Colonic mucosa (tissue), 4 donors: ENCODE results near the gene ZFAND3. TPM values are rescaled to one million over a fixed set of nuclear protein-coding genes. Genes with fewer than 3 reads are reported as not detected.

ENCODE experiments used
- DNase-seq: peaks from one replicate; pipeline ENCODE4 v3.0.0-alpha.2; 2020
- H3K27ac ChIP-seq: fragments of 200-600 bp; one replicate; pipeline ENCODE4 v1.8.0; 2021
- H3K27me3 ChIP-seq: fragments of 200-600 bp; one replicate; pipeline ENCODE4 v1.8.0; 2021
- H3K36me3 ChIP-seq: fragments of 200-600 bp; one replicate; pipeline ENCODE4 v1.8.0; 2021
- H3K4me1 ChIP-seq: fragments of 200-600 bp; one replicate; pipeline ENCODE4 v1.8.0; 2021; ENCODE audit warnings: mild to moderate bottlenecking
- H3K4me3 ChIP-seq: fragments of 200-600 bp; one replicate; pipeline ENCODE4 v1.8.0; 2021
- H3K9ac ChIP-seq, 2 donors: one replicate each; pipeline ENCODE4 v1.7.0; 2013; ENCODE audit warnings: control low read depth in 2 of 2, low read depth in 2 of 2, low read length in 2 of 2
- H3K9me3 ChIP-seq: fragments of 200-600 bp; one replicate; pipeline ENCODE4 v1.8.0; 2021
- intact Hi-C: fragments of 100-400 bp; cut with DNase I; formaldehyde crosslinking; loops from one replicate; pipeline ENCODE4 v1.14.1; 2022
- total RNA-seq, 2 donors: library from RNA; stranded (reverse); fragmentation: NEBNext Ultra II Directional in 1 of 2; extraction: Animal tissue kit (Norgen Biotek cat#: 25700) in 1 of 2; gene quantifications; one replicate each; pipeline ENCODE4 v1.2.1, GENCODE V29; 2021
- TF ChIP-seq, protein P1 (sequence below): fragments of 200-600 bp; IDR thresholded peaks from one replicate; pipeline ENCODE4 v1.8.0; 2022; ENCODE audit warnings: antibody characterized with exemption, mild to moderate bottlenecking
- donor health status: healthy.
- donor health status: DM: no; HTN: no; CAD: no.
- donor health status: DM: no; HTN: no; CAD: no.

Gene ZFAND3
- total RNA-seq: 10 to 100 TPM; 42.0 to 96.8 TPM

DNA sequence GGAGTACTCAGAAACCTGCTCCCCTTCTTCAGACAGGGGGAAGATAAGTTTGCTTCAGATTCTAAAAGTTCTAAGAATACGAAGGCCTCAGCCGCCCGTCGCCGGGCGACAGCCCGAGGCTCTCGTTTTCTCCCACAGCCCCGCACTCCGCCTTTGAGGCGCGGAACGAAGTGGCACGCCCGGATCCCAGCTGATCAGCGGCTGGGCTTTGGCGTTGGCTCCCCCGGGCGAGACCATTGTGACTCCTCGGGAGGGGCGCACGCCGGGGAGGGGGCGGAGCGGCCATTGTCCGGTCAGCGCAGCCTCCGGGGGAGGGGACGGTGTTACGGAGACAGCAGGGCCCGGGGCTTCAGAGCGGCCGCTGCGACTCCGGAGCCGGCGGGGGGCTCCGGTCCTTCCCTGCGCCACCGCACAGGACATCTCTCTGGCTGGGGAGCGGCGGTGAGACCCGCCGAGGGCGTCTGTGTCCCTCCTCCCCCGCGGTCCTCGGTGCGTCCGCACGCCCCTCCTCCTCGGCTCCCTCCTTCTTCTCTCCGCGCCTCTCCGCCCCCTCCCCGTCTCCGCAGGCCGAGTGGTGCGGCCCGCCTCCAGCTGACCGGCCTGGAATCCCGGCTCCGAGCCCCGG lies at the start of gene ZFAND3:
Gene ZFAND3, plus strand, starts transcription at position 551 of the 625 bp plus-strand sequence. CDS start 219 bp downstream, outside the sequence.
- intact Hi-C loops: no loop called here
- Histone ChIP-seq H3K36me3 (no peaks in the 10 kb centered on the region), H3K9me3 (no peaks in the 10 kb centered on the region), H3K4me1 (peaks cover 4% of the 10 kb centered on the region), H3K27me3 (no peaks in the 10 kb centered on the region), H3K9ac (peak within 1 kb of the TSS; percentile 75 to 93), H3K27ac (peak within 1 kb of the TSS; percentile 92), H3K4me3 (peak within 1 kb of the TSS; percentile 65)
- TF ChIP-seq, protein P1, sequence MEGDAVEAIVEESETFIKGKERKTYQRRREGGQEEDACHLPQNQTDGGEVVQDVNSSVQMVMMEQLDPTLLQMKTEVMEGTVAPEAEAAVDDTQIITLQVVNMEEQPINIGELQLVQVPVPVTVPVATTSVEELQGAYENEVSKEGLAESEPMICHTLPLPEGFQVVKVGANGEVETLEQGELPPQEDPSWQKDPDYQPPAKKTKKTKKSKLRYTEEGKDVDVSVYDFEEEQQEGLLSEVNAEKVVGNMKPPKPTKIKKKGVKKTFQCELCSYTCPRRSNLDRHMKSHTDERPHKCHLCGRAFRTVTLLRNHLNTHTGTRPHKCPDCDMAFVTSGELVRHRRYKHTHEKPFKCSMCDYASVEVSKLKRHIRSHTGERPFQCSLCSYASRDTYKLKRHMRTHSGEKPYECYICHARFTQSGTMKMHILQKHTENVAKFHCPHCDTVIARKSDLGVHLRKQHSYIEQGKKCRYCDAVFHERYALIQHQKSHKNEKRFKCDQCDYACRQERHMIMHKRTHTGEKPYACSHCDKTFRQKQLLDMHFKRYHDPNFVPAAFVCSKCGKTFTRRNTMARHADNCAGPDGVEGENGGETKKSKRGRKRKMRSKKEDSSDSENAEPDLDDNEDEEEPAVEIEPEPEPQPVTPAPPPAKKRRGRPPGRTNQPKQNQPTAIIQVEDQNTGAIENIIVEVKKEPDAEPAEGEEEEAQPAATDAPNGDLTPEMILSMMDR: no peak
- peak; percentile 97 for DNase-seq

DNA sequence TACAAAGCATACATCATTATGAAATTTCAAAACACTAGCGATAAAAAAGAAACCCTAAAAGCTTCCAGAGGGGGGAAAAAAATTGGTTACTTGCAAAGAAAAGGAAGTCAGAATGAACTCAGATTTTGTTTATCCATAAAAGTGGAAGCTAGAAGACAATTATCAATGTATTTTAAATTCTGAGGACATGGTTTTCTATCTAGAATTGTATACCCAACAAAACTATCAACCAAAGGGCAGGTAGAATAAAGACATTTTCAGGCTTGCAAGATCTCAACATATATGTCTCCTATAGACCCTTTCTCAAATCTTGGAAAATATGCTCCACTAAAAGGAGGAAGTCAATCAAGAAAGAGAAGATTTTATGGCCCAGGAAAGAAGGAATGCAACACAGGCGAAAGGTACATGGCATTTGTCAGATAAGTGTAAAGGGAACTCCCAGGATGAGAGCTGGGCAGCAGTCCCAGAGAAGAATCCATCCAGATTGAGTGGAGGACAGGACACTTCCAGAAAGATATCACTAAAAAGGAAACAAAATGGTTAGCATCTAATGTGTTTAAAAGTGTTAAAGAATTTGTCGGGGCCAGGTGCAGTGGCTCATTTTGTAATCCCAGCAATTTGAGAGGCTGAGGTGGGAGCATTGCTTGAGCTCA lies 45.4 kb upstream of the ZFAND3 start:
- intact Hi-C loops: loop anchor here (10.0 kb wide), 1 partner anchor 721 kb away; no protein-coding TSS in a partner anchor
- H3K27ac ChIP-seq: no peak overlapping the region
- H3K9me3 ChIP-seq: no peaks in the 10 kb centered on the region
- H3K36me3 ChIP-seq: no peaks in the 10 kb centered on the region
- DNase-seq: no peak
- H3K4me1 ChIP-seq: no peaks in the 10 kb centered on the region
- no peak overlapping the region for H3K4me3 ChIP-seq
- H3K9ac ChIP-seq: no peak overlapping the region
- TF ChIP-seq, protein P1: no peak
- H3K27me3 ChIP-seq: no peaks in the 10 kb centered on the region

DNA sequence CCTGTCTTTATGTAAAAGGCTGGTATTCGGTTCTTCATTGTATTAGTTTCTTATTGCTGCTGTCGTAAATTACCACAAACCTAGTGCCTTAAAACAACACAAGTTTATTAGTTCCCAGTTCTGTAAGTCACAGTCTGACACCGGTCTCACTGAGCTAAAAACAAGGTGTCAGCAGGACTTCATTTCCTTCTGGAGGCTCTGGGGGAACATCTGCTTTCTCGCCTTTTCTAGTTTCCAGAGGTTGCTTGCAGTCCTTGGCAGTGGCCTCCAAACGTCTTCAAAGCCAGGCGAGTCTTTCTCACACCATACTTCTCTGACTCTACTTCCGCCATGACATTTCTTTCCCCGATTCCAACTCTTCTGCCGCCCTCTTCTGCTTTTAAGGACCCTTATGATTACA lies 43.0 kb upstream of the ZFAND3 start:
- Histone ChIP-seq H3K27ac (no peak overlapping the region), H3K36me3 (no peaks in the 10 kb centered on the region), H3K4me1 (no peaks in the 10 kb centered on the region), H3K4me3 (no peak overlapping the region), H3K27me3 (no peaks in the 10 kb centered on the region), H3K9me3 (no peaks in the 10 kb centered on the region), H3K9ac (no peak overlapping the region)
- intact Hi-C loops: loop anchor here (10.0 kb wide), 1 partner anchor 718 kb away; no protein-coding TSS in a partner anchor
- TF ChIP-seq, protein P1: no peak
- no peak for DNase-seq

GRCh38 chr6:37777272-37777834 lies 42.2 kb upstream of the ZFAND3 start:
- no peaks in the 10 kb centered on the region for H3K9me3 ChIP-seq
- H3K9ac ChIP-seq: no peak overlapping the region
- TF ChIP-seq, protein P1: no peak
- H3K4me3 ChIP-seq: no peak overlapping the region
- no peaks in the 10 kb centered on the region for H3K4me1 ChIP-seq
- intact Hi-C loops: loop anchor here (10.0 kb wide), 1 partner anchor 717 kb away; no protein-coding TSS in a partner anchor
- no peaks in the 10 kb centered on the region for H3K36me3 ChIP-seq
- H3K27ac ChIP-seq: no peak overlapping the region
- no peaks in the 10 kb centered on the region for H3K27me3 ChIP-seq
- no peak for DNase-seq

GRCh38 chr6:37779111-37779800 lies 40.3 kb upstream of the ZFAND3 start:
- intact Hi-C loops: loop anchor here (10.0 kb wide), 1 partner anchor 716 kb away; no protein-coding TSS in a partner anchor
- no peak overlapping the region for H3K27ac ChIP-seq

More at GRCh38 chr6:37779111-37779800, 40.3 kb upstream of the ZFAND3 start:
- H3K4me1 ChIP-seq: peaks cover under 1% of the 10 kb centered on the region
- H3K4me3 ChIP-seq: no peak overlapping the region
- H3K9ac ChIP-seq: no peak overlapping the region
- H3K27me3 ChIP-seq: peaks cover 10% of the 10 kb centered on the region
- TF ChIP-seq, protein P1: no peak
- no peaks in the 10 kb centered on the region for H3K36me3 ChIP-seq
- DNase-seq: no peak
- H3K9me3 ChIP-seq: no peaks in the 10 kb centered on the region
